ENCODE results near the gene JAKMIP1.

DNA sequence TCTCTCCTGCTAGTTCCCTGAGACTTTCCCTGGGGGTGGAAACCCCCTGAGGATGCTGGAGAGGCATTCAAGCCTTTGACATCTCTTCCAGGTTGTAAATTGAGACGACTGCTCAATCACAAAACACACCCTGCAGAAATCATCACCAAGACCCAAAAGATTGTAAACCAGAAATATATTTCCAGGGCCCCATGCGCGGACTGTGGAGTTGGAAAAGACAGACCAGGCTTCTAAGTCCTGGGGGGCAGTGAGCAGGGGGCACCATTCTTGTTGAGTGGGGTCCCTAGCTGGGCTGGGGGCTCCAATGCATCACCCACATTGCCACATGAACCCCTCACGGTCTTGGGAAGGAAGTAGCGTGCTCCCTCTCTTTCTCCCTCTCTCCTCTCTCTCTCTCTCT, 94.2 kb downstream of the JAKMIP1 start:
- TF ChIP-seq POLR2A (IDR thresholded peaks at IDR 0.05; ENCODE audit: low read depth, low read length) (no peak), POU2F2 (IDR thresholded peaks at IDR 0.05; ENCODE audit: low read depth, low read length) (no peak), POLR2AphosphoS5 (IDR thresholded peaks at IDR 0.05; ENCODE audit: low read depth, low read length) (no peak), TAF1 (IDR thresholded peaks at IDR 0.05; ENCODE audit: low read depth, low read length) (no peak)
